ENCODE measurements around the gene ARMC9.

DNA sequence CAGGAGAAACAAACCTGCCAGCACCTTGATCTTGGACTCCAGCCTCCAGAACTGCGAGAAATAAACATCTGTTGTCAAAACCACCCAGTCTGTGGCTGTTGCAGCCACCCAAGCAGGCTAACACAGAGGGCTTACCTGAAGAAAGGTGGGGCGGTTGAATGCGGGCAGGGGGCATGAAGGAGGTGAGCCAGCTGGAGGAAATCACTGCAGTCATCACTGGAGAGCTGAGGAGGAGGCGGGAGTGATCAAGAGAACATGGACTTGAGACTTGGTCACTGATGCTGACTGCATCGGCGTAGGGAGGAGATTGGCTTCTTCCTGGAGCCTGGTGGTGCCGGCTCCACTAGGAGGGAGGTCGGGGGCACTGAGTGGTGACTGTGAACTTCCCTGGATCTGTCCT, 14.6 kb upstream of the ARMC9 start:
- TF ChIP-seq, protein P1, sequence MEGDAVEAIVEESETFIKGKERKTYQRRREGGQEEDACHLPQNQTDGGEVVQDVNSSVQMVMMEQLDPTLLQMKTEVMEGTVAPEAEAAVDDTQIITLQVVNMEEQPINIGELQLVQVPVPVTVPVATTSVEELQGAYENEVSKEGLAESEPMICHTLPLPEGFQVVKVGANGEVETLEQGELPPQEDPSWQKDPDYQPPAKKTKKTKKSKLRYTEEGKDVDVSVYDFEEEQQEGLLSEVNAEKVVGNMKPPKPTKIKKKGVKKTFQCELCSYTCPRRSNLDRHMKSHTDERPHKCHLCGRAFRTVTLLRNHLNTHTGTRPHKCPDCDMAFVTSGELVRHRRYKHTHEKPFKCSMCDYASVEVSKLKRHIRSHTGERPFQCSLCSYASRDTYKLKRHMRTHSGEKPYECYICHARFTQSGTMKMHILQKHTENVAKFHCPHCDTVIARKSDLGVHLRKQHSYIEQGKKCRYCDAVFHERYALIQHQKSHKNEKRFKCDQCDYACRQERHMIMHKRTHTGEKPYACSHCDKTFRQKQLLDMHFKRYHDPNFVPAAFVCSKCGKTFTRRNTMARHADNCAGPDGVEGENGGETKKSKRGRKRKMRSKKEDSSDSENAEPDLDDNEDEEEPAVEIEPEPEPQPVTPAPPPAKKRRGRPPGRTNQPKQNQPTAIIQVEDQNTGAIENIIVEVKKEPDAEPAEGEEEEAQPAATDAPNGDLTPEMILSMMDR (IDR thresholded peaks at IDR 0.05 in 4 of 5, conservative IDR thresholded peaks at IDR 0.05 in 1 of 5) = no peak
- TF ChIP-seq POLR2A (IDR thresholded peaks at IDR 0.05) = no peak

Measured in gastrocnemius medialis (tissue), 4 donors.